HG03095 (cell line): Measurements from ENCODE around the gene VDAC2.
A peak's percentile ranks its signal among the peaks of the same experiment; 100 is the strongest.
"Not testable (repeated sequence)": the region's sequence is repeated elsewhere in the genome, so short reads cannot be mapped to it uniquely, and the experiment has no call there.

Experiments
- ATAC-seq: cut with Tn5 transposase; IDR thresholded peaks from one replicate; pipeline ENCODE4 v1.9.1; 2021; ENCODE audit warnings: moderate library complexity; ENCODE audit not compliant: unreplicated experiment

VDAC2 gene, protein sequence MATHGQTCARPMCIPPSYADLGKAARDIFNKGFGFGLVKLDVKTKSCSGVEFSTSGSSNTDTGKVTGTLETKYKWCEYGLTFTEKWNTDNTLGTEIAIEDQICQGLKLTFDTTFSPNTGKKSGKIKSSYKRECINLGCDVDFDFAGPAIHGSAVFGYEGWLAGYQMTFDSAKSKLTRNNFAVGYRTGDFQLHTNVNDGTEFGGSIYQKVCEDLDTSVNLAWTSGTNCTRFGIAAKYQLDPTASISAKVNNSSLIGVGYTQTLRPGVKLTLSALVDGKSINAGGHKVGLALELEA

DNA sequence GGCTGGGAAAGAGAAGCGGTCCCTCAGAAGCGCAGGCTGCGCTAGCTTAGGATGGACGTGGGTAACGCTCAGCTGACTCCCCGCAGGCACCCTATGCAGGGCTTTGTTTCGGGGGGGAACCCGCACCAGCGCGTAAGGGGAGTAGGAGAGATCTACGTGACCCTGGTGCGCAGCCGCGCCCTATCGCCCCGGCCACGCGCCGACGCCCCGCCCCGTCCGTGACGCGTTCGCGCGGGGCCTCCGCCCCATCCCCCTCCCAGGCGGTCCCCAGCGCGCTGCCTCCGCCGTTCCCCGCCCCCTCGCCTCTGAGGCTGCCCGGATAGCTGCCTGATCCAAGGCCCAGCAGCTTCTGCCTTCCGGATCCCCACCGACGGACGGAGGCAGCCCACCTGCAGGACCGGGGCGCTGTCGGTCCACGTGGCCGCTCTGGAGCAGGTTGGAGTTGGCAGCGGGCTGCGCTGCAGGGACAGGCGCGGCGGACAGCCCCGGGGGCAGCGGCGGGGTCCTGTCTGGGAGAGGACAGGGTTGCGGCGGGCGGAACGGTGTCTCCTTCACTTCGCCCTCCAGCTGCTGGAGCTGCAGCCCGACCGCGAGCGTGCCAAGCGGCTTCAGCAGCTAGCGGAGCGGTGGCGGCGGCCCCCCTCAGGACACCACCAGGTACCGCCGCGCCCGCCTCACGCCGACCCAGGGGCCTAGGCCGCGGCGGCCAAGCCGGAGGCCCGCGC, at the start of gene VDAC2:
Gene VDAC2 (plus strand): TSS at position 515 of the 725 bp plus-strand sequence. CDS start 363 bp downstream, outside the sequence.
- ATAC-seq = peak; percentile 81

DNA sequence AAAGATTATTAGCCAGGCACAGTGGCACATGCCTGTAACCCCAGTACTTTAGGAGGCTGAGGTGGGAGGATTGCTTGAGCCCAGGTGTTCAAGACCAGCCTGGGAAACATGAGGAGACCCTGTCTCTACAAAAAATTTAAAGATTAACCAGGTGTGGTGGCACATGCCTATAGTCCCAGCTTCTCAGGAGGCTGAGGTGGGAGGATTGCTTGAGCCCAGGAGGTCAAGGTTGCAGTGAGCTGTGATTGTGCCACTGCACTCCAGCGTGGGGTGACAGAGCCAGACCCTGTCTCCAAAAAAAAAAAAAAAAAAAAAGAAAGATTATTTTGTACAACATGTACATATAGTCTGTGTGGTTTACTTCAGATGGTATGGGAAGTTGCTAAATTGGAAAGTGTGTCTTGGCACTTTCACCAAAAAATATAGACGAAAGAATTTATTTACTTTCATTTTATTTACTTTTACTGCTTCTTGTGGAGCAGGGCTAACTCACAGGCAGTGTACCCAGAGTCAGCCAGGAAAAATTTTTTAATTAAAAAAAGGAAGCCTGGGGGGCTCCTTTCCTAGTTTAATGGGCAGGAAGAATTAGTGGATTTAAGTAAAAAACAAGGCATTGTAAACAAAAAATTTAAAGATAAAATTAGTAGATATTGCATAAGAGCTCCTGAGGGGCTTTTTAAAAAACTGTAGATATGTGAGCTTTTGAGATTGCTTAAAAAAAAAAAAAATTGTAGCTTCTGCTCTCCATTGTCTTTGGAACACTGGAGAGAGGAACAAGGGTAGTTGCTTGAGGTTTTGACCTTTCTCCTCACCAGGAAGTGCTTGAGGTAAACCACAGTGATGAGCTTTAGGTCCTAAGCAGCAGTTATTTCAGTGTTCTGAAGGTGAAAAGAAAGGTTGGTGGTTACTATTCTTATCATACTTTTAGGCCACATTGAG, 44.6 kb upstream of the VDAC2 start:
- peak; percentile 91 for ATAC-seq

DNA sequence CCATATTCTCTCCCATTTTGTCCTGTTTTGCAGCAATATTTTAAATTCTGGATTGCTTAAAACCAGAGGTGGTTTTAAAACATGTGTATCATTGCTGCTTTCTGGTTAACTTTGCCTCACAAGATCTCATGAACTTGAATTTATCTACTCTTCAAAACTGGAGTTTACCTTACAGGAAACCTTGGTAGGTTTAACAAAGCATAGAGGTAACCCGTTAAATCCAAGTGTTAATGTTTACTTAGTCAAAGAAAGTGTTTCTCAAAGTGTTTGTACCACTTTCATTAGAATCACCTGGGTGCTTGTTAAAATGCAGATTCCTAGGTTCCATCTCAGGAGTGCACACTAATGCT, 44.0 kb upstream of the VDAC2 start:
- peak; percentile 21 for ATAC-seq

DNA sequence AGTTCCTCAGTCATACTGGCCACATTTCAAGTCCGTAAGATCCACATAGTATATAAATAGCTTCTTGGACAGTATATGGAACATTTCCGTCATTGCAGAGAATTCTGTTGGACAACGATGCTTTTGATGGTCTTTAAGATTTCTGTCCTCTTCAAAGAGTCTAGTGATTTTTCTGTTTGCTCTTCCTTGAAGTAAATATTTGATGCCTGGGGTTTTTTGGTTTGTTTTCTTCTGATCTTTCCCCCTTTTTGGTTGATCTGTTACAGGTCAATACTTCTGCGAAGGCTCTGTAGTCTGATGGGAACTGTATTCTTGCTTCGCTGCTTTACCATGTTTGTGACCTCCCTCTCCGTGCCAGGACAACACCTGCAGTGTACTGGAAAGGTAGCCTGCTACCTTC, 42.3 kb upstream of the VDAC2 start:
- ATAC-seq = no peak

DNA sequence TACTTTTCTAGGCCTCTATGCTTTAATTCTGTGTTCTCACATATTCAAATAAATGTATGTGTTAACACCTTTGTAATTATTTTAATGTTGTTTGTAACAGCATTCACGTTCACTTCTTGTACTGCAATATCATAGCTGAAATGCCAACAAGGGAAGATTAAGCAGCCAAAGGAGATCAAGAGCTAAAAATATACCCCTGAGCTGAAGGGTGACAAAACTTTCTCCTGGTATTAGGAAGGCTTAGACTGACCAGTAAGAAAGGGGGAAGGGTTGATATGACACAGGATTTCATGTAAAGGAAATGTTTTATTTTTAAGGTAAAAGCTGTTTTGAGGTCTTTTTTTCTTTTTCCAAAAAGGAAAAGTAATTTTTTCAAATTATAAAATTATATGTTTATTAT, 40.4 kb upstream of the VDAC2 start:
- ATAC-seq = no peak

DNA sequence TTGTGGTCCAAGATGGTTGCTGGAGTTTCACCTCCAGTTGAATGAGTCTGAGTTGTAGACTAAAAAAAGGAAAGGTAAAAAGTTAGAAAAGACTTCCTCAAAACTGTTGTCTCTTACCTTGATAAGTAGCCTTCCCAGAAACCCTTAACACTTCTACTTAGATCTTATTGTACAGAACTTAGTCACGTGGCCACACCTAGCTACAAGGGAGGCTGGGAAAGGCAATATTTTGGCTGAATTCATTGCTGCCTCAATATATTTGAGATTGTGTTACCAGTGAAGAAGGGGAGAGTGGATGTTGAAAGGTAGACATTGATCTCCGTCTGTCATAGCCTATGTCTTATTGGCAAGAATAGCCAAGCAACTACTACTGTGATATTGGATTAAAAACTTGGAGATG, 35.5 kb upstream of the VDAC2 start:
- ATAC-seq = no peak

DNA sequence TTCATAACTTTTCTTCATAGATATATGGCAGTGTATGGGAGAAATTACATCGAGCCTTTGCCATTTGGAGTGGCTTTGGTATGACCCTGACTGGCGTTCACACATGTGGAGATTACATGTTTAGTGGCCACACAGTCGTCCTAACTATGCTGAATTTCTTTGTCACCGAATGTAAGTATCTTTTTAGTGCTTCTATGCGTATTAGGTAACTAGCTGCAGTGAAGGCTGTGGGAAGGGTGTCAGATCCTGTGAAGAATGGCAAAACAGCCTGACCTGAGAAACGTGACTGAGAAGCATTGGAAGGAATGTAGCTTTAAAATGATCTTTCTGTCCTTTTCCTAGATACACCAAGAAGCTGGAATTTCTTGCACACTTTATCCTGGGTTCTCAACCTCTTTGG, 34.5 kb upstream of the VDAC2 start:
- no peak for ATAC-seq

DNA sequence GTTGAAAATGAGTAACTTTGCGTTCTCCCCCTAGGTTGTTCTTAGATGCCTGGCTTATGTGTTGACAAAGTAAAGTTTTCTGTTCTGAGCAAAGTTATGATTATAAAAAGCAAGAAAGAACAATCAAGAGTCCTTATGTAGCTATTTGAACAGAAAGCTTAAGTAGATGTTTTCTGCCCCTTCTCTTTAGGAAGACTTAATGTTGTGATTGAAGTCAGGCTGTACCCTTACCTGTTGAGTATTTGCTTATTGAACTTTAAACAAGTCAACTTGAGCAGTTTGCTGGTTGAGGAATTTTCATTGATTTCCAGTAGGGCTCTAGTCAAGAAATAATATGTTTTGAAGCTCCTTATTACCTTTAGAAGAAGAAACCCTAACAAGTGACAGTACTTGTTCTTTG, 33.9 kb upstream of the VDAC2 start:
- ATAC-seq = no peak

DNA sequence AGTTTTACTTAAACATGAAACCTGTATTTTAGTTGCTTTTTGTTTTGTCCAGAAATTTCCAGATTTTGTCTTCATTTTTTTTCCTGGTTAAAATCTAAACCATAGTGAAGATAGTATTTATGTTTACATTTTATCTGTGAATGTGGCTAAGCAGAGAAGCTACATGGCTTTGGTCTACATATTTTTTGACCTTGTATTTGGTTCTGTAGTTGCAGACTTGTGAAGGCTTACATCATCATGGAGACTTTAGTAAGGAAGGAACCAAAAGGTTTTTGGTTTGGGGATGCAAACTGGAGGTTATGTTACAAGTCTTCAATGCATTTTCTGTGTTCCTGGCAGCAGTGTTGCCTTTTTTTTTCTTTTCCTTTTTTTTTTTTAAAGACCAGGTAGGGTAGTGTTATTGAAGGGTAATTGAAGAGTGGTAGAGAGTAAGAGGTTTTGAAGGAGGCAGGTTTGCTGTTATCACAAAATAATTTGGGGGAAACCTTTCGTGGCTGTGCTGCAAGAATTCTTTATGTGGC, 30.9 kb upstream of the VDAC2 start:
- ATAC-seq = no peak

DNA sequence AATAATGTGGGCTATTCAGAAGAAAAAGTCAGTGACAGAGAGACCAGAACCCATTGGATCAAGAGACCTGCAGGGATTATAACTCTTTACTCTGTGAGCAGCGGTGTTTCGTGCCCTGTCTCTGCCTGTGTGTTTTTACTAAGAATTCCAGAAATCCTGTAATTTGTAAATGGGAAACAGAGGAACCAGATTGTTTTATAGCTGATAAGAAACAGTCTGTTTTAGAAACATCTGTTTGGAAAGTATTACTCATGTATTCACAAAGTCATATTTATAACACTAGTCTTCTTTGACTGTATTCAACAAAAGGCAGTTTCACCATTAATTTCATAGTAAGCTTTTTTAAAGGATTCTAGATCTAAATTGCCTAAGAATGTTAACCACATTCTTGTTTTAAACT, 30.0 kb upstream of the VDAC2 start:
- ATAC-seq = no peak

DNA sequence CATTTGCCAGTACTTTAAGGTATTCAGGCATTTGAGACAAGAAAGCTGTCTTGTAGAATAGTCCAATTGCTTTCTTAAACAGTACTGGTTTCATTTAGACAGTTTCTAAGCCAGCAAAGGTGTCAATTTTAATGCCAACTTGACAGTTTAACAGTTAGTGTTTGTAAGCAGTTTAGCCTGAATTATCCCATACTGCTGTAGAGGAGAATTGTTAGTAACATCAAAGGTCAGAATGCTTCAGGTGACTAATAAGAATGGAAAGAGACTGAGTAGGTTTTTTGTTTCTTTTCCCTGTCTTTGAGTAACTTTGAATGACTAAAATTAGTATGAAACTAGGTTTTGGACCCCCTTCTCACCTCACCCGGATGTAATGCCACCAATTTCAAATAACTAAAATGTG, 29.5 kb upstream of the VDAC2 start:
- no peak for ATAC-seq

DNA sequence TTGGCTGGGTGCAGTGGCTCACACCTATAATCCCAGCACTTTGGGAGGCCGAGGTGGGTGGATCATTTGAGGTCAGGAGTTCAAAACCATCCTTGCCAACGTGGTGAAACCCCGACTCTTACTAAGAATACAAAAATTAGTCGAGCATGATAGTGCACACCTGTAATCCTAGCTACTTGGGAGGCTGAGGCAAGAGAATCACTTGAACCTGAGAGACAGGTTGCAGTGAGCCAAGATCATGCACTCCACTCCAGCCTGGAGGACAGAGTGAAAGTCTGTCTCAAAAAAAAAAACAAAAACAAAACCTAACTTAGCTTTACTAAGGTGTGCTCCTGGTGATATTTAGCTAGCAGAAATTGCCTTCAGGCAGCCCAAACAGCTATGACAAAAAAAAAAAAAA, 24.3 kb upstream of the VDAC2 start:
- no peak for ATAC-seq

DNA sequence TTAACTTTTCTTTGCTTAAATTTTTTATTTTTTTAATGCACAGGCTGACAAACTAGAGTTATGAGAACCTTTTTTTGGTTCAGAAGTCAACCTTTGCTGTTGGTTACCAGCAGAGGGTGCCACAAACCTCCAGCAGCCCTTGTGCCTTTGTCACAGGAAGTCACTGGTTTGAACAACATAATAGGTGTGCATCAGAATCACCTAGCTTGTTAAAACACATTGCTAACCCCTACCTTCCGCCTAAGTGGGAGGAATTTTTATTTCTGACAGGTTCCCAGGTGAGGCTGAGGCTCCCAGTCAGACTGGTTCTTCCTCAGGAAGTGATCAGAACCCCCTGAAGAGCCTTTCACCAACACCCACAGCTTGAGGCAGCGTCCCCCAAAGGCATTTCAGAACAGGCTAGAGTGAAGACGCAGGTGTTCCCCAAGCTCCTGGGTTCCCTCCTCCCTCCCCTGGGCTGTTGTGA, 22.6 kb upstream of the VDAC2 start:
- ATAC-seq = no peak

DNA sequence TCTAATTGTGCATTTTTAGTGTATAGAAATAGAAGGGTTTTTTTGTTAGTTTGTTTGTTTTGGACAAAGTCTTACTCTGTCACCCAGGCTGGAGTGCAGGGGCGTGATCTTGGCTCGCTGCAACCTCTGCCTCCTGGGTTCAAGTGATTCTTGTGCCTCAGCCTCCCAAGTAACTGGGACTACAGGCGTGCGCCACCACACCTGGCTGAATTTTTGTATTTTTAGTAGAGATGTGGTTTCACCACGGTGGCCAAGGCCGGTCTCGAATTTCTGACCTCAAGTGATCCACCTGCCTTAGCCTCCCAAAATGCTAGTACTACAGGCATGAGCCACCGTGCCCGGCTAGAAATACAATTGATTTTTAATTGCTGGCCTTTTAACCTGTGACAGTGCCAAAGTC, 22.1 kb upstream of the VDAC2 start:
- not testable (repeated sequence) for ATAC-seq

DNA sequence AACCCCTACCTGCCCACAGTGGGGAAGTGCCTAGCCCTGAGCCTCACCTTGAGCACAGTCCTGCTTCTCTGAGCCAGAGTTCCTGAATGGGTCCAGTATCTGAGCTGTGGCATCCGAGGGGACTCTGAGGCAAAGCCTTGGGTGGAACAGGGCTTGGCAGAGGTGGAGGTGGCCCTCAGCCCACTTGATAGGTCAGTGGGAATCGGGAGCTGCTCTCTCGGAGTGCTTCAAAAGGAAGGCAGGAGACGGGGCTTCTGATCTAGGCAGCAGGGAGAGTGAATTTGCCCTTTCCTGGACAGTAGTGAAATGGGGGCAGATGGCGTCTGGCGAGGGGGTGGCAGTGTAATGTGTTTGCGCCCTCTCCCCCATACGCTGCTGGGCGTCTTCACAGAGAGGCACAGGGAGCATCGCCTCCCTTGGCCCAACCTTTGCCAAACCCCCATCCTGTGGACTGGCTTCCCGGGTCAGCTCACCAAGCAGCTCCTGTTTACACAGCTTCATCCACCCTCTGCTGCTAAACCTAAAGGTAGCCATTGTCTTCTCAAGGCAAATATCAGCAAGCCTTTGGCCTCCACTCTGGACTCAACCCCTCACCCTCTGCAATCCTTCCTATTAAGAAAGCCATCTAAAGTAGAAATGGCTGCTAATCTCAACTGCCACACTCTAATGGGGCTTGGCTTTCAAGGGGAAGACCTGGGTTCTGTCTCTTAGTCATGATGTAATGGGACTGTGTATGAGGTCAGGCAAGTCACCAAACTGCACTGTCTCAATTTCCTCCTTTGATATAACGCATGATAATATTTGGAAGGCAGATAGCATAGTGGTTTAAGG, 21.1 kb upstream of the VDAC2 start:
- ATAC-seq = no peak

DNA sequence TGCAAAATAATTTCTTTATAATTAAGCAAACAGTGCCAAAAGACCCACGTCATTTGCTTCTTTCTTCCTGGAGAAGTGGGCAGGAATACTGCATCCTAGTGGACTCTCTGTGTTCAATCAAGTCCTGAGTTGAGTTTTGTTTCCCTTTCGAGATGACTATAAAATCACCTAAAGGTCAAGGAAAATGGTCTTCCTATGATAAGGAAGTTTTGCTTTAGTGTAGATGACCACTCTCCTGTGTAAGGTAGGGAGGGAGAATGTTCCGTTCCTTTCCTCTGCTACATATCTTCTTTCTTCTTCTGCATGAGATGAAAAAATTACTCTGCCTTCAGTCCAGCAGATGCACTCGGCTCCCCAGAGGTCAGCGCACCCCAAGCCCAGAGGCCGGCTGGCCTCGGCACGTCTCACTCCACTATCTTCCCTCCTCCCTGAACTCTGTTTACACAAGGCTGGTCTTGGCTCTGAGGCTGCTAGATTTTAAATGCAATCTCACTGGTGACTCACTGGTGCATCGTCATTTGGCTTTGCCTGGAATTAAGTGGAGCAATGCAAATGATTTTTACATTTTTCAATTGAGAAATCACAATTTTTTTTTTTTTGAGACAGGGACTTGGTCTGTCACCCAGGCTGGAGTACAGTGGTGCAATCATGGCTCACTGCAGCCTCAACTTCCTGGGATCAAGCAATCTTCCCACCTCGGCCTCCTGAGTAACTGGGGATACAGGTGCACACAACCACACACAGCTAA, 18.6 kb upstream of the VDAC2 start:
- no peak for ATAC-seq

DNA sequence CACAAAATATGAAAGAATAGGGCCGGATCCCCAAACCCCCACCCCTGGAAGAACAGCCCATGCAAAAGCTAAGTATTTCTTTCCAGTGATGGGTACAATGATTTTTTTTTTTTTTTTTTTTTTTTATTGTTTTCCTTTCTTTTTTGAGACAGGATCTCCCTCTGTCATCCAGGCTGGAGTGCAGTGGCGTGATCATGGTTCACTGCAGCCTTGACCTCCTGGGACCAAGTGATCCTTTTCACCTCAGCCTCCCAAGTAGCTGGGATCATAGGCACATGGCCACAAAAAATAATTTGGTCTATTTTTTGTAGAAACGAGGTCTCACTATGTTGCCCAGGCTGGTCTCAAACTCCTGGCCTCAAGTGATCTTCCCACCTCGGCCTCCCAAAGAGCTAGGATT, 16.0 kb upstream of the VDAC2 start:
- not testable (repeated sequence) for ATAC-seq

DNA sequence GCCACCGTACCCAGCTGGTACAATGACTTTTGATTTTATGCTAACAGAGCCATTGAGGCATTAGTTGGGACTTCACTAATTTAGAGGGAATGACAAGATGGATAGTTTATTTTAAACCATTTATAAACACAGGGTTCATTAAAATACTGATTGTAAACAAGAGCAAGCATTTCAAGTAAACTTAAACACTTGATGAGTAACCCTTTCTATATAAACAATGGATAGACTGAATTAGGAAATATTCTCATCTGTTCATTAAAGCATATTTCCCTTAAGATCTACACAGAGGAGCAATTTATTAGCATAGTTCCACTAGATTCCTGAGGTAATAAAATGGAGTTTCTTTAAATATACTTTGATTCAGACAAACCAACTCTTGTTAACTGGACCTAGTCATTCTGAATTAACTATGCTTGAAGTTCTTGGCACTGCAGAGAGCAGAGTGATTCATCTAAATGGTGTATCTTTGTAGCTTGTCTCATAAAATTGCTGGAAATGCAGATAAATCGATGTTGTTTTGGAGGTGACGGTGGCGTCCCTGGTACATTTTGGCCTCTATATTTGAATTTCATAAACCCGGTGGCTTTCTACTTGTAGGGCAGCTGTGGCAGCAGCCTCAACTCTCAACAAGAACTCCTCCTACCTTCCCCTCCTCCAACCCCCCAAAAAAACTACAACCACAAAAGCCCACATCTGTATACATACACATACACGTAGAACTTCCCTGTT, 15.4 kb upstream of the VDAC2 start:
- ATAC-seq = no peak

DNA sequence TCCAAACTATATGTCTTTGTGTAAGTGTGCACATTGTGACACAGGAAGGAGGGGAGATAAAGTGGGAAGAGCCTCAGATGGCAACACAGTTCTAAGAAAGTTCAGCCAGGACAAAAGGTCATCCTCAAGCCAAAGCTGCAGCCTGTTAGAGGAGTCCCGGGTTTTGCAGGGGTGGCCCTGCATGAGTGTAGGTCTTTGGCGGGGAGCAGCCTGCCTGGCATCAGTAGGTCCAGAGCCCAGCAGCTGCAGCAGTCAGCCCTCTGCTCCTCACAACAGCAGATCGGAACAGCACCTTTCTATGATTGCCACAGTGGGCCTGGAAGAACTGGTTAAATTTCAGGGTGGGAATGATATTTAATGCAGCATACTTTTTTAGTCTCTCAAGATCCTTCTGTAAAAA, 13.5 kb upstream of the VDAC2 start:
- no peak for ATAC-seq
